ENCODE data around the gene LST1.
A peak's percentile ranks its signal among the peaks of the same experiment; 100 is the strongest.

LST1 gene

DNA sequence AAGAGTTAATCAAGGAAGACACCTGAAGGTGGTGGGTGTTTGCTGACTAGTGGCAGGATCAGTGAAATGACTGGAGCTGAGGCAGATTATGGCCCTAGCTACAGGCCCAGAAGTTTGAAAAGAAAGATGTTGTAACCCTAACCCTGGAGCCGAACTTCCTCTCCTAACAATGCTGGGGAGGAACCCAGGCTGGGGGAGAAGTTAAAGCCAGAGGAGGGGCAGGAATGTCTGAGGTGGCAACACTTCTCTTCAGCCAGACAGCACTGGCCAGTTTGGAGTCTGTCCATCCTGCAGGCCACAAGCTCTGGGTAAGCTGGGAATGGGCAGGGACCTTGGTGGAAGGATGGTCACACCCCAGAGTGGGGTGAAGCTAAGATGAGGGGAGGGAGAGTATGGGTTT is at the start of gene LST1:
TSS of gene LST1 (plus strand) at position 270 of the 400 bp plus-strand sequence. CDS start 1,023 bp downstream, outside the sequence.
- DNase-seq: peak; percentile 91

DNA sequence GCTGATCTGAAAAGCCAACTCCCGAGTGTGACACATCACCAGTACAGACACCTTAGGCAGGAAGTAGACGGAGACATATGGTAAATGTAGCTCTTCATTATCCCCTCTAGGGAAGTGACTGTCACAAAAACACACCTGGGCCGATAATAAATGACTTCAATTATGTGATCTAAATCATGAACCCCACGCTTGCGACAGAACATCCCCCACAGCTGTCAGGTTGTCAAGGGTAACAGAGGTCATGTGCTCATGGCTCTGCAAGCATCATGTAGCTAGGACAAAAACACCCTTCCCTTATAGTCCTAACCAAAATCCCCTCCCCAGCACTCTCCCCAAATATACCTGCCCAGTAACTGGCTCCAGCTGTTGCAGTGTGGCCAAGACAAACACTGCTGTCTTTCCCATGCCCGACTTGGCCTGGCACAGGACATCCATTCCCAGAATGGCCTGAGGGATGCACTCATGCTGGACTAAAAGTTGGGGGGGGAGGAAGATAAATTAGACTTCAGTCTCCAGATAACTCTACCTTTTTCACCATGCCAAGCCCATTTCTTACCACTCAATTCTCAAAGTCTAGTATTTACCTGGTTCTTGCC is 47.2 kb upstream of the LST1 start:
- DNase-seq: no peak

GRCh38 chr6:31540640-31541039 is 45.4 kb upstream of the LST1 start:
- no peak for DNase-seq

DNA sequence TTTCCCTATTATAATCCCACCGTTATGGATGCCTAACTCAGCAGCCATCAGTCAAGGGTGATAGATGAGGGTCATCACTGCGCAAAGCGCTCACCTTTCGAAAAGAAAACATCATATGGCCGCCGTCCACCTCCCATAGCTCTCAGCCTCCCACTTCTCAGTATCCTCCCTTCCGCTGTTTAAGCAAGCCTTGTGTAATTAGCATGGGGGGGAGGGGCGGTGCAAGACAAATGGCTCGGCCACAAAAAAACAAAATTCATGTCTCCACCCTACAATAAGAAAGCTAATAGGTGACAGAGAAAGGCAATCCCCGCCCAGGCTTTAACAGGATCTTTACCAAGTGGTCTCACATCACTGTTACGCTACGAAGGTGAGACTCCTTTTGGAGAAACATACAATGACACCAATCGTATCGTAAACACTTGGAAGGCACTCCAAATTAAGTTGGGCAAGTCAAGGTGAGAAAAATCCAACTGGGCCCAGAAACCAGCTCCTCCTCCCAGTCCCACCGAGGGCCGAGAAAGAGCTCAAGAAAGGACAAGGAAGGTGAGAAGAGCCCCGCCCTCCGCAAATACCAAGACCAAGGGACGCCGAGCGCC is 44.9 kb upstream of the LST1 start:
- peak; percentile 30 for DNase-seq

DNA sequence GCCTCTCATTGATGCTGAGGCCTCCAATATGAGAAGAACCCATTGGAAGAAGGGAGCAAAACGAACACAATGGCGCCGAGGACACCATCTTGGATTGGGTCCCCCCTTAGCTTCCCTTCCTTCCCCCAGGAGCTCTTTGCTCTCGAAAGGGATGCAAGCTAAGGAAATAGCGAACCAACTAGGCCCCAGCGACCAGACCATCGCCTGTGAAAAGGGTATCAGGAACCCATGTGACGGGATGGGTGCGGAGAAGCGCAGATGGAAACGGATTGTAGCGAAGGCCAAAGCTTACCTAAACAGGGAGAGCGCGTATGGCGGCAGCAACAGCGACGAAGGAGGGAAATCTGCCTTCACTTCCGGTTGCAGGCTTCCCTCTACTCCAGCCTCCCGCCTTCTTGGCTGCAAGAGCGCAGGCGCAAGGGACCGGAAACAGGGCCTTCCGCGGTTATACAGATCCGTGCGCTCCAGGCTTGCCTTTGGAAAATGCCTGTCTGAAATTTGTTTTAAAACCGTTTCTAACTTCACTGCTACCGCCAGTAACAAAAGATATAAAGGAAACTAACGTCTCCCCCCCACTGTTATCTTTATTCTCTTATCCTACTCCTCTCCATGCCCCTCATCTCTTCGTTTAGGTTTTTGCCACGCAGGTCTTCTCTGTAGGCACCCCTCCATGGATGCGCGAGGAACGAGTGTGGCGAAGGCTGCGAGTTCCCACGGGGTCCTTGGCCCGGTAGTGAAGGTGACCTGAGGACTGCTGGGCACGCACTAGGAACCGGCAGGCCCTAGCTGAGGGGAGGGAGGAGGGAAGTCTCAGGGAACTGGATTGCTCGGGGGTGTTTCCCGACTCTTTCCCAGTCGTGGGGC is 44.2 kb upstream of the LST1 start, which contains the start of gene DDX39B:
TSS of gene DDX39B (minus strand) at position 346 of the 864 bp plus-strand sequence. CDS start 1,471 bp downstream, outside the sequence.
- DNase-seq: peak; percentile 91

GRCh38 chr6:31543639-31544038 is 42.4 kb upstream of the LST1 start:
- no peak for DNase-seq

GRCh38 chr6:31544676-31545075 is 41.4 kb upstream of the LST1 start:
- no peak for DNase-seq

GRCh38 chr6:31545291-31545690 is 40.8 kb upstream of the LST1 start:
- no peak for DNase-seq

GRCh38 chr6:31546339-31546957 is 39.6 kb upstream of the LST1 start, which contains the start of gene ATP6V1G2:
ATP6V1G2 (minus strand) TSS chr6:31546608; CDS start chr6:31546559, 49 bp downstream.
- peak; percentile 45 for DNase-seq

GRCh38 chr6:31546958-31547726 is 38.9 kb upstream of the LST1 start, which contains the start of gene NFKBIL1:
NFKBIL1 (plus strand) TSS chr6:31547608; CDS start chr6:31547695, 87 bp downstream.
- DNase-seq: peak; percentile 97

- DNase-seq: no peak
Observed at GRCh38 chr6:31547727-31548543, 38.1 kb upstream of the LST1 start.

GRCh38 chr6:31548544-31548873 is 37.6 kb upstream of the LST1 start:
- no peak for DNase-seq

DNA sequence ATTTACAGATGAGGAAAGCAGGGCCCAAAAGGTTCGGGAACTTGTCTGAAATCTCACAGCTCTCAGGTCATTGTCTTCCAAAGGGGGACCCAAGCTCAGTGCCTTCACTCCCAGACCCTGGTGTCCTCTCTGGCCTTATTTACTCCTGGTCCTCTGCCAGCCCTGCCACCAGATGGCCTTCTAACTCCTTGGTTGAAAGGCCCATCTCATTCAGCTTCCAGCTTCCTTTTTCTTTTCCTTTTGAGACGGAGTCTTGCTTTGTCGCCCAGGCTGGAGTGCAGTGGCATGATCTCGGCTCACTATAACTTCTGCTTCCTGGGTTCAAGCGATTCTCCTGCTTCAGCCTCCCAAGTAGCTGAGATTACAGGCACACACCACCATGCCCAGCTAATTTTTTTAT is 34.7 kb upstream of the LST1 start:
- peak; percentile 67 for DNase-seq

DNA sequence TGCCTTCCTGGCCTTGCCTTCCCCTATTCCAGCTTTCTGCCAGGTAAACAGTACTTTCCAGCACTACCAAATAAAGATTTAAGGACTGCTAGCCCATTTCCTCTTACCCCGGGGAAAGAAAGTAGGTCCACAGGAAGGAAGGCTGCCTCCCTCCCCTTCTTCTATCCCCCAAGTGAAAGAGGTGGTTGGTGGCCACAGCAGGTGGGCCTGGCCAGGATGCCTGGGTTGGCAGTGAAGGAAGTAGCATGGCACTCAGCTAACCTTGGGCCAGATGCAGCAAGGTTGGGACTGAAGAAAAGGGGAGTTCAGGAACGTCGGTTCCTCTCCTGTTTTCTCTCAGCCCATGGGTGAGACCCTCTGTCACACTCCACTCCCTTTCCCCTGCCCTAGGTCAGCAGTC is 29.8 kb upstream of the LST1 start:
- DNase-seq: no peak

DNA sequence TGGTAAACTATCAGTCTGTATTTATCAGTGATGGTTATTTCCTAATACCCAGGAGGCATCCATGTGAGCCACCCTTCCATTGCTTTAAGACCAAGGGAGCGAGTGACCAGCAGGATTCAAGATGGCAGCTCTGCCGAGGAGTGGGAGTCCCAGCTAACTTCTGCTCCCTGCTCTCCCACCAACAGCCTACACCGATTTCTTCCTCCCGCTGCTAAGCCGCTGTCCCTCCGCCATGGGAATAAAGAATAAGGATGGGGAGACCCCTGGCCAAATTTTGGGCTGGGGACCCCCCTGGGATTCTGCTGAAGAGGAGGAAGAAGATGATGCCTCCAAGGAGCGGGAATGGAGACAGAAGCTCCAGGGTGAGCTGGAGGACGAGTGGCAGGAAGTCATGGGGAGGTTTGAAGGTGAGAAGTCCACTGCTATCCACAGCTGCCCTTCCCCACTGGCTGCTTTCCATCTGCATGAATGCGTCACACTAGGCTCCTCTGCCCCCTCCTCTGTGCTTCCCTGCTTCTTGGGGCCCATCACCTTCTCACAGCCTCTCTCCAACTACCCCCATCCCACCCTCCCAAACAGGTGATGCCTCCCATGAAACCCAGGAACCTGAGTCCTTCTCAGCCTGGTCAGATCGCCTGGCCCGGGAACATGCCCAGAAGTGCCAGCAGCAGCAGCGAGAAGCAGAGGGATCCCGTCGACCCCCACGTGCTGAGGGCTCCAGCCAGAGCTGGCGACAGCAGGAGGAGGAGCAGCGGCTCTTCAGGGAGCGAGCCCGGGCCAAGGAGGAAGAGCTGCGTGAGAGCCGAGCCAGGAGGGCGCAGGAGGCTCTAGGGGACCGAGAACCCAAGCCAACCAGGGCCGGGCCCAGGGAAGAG is 28.4 kb upstream of the LST1 start:
- no peak for DNase-seq

DNA sequence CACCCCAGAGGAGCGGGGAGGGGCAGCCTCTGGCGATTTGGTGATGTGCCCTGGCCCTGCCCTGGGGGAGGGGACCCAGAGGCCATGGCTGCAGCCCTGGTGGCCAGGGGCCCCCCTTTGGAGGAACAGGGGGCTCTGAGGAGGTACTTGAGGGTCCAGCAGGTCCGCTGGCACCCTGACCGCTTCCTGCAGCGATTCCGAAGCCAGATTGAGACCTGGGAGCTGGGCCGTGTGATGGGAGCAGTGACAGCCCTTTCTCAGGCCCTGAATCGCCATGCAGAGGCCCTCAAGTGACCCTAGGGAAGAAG is 27.8 kb upstream of the LST1 start:
- DNase-seq: no peak

DNA sequence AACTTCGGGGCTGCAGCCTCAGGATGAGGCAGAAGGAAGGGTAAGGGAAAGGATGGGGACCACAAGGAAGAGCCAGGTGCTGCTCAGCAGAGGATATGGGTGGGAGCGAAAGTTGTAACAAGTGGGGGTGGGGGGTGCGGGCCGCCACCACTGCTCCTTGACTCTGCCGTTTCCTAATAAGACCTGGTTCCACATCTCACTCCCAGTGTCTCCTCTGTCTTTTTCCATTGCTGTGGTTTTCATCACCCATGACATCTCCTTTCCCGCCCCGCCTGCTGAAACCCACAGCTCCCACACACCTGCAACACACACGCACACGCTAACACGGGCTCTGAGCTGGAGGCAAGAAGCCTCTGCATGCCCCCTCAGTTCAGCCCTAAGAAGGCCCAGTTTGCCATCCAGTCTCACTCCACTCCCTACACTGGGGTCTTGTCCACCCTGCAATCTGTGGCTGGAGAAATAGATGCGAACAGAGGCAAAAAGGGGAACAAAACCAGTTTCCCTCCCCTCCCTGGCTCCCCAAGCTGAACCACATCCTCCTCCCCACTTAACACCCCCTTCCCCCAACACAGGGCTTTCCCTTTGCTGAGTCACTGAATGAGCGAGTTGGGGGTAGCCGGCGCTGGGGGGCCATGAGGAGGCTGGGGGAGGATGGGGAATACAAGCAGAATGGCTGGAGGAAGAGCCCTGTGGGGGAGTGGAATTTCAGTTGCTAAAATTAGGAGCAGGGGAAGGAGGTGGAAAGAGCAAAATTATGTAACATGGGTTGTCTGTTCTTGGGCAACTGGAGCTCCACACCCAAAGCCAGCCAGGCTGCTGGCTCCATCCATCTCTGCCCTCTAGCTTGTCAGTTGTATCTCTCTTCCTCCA is 27.2 kb upstream of the LST1 start:
- DNase-seq: peak; percentile 95

DNA sequence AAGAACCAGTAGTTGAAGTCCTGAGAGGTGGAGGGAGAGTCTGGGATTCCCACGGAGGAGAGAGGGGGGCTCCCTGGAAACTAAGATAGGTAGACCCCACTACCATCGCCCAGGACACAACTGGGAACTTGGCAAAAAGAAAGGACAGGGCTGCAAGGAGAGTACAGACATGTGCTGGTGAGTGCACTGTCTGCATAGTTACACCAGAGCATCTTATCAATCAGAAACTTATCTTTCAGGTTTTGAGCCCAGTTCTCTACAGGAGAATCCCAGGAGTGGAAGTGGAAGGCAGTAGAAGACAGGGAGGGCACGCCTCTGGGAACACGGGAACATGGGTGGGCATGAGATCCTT is 26.5 kb upstream of the LST1 start:
- no peak for DNase-seq

GRCh38 chr6:31559958-31560696 is 25.9 kb upstream of the LST1 start:
- DNase-seq: peak; percentile 90

All from GF-D8 (cell line).